HepG2 (cell line): ENCODE data around the gene RPF1. TPM values are rescaled to one million over a fixed set of nuclear protein-coding genes. Genes with fewer than 3 reads are reported as not detected.

Experiments
- DMAP1 ChIP-seq: IDR thresholded peaks from 2 replicates; pipeline ENCODE4 v1.6.1; 2016
- HNRNPLL ChIP-seq: fragments of 200-400 bp; formaldehyde crosslinking; IDR thresholded peaks from 2 replicates; pipeline ENCODE4 v1.6.1; 2017; ENCODE audit warnings: mild to moderate bottlenecking, low read depth, low read length; ENCODE audit not compliant: poor library complexity, severe bottlenecking
- POLR2AphosphoS5 ChIP-seq: IDR thresholded peaks from 2 replicates; pipeline ENCODE4 v1.6.1; 2012; ENCODE audit warnings: low read depth, low read length
- ZBTB38 ChIP-seq: sonication (generic); formaldehyde crosslinking; IDR thresholded peaks from 2 replicates; pipeline ENCODE4 v1.5.1; 2020; ENCODE audit warnings: mild to moderate bottlenecking, missing genetic modification reagents
- ZKSCAN5 ChIP-seq: sonication (generic); formaldehyde crosslinking; IDR thresholded peaks from 2 replicates; pipeline ENCODE4 v1.5.1; 2020; ENCODE audit warnings: mild to moderate bottlenecking, missing genetic modification reagents
- ZNF484 ChIP-seq: sonication (generic); formaldehyde crosslinking; IDR thresholded peaks from 2 replicates; pipeline ENCODE4 v1.5.1; 2020; ENCODE audit warnings: mild to moderate bottlenecking, low read depth, missing genetic modification reagents, borderline replicate concordance
- ZNF513 ChIP-seq: sonication (generic); formaldehyde crosslinking; conservative IDR thresholded peaks from 2 replicates; pipeline ENCODE4 v1.5.0; 2020; ENCODE audit warnings: missing genetic modification reagents
- ZSCAN25 ChIP-seq: sonication (generic); formaldehyde crosslinking; IDR thresholded peaks from 2 replicates; pipeline ENCODE4 v1.8.0; 2022; ENCODE audit warnings: mild to moderate bottlenecking, missing genetic modification reagents
- polyA plus RNA-seq, 8 experiments: library from polyadenylated mRNA; depleted of rRNA in 3 of 8; stranded (reverse) in 7 of 8; unstranded in 1 of 8; fragments of >200 nt; fragmentation: Illumina TruSeq in 4 of 8; extraction: Trizol in 4 of 8; gene quantifications; 2 replicates each; pipeline versions ENCODE4 v1.2.1 to v1.2.3, GENCODE V29; 2011 to 2016; ENCODE audit warnings: low read depth in 4 of 8, missing spikeins in 1 of 8, mixed read lengths in 1 of 8; ENCODE audit not compliant: insufficient read depth in 1 of 8
- total RNA-seq, 5 experiments: library from RNA; depleted of rRNA; stranded (reverse); fragments of >200 nt; fragmentation: Illumina TruSeq; extraction: Trizol; gene quantifications; 2 replicates each; pipeline ENCODE4 v1.2.3, GENCODE V29; 2016; ENCODE audit warnings: low read depth in 1 of 5
- TF ChIP-seq, protein P1 (sequence below): IDR thresholded peaks from 2 replicates; pipeline ENCODE4 v1.4.0; 2020; ENCODE audit warnings: mild to moderate bottlenecking, missing genetic modification reagents
- TF ChIP-seq, protein P2 (sequence below): sonication (generic); formaldehyde crosslinking; conservative IDR thresholded peaks from 2 replicates; pipeline ENCODE4 v1.4.0; 2020; ENCODE audit warnings: missing genetic modification reagents
- TF ChIP-seq, protein P3 (sequence below): sonication (generic); formaldehyde crosslinking; IDR thresholded peaks from 2 replicates; pipeline ENCODE4 v1.5.1; 2020; ENCODE audit warnings: missing genetic modification reagents, mild to moderate bottlenecking, borderline replicate concordance
- TF ChIP-seq, protein P4 (sequence below): sonication (generic); formaldehyde crosslinking; IDR thresholded peaks from 2 replicates; pipeline ENCODE4 v1.5.1; 2020; ENCODE audit warnings: missing genetic modification reagents, mild to moderate bottlenecking, borderline replicate concordance

RPF1 gene
- total and polyA plus RNA-seq, 2 of the 13 experiments (the other 11 are each of a cell fraction or from before 2014, with no cell fraction given), result 23.0 to 39.0 TPM

- TF ChIP-seq, protein P1, sequence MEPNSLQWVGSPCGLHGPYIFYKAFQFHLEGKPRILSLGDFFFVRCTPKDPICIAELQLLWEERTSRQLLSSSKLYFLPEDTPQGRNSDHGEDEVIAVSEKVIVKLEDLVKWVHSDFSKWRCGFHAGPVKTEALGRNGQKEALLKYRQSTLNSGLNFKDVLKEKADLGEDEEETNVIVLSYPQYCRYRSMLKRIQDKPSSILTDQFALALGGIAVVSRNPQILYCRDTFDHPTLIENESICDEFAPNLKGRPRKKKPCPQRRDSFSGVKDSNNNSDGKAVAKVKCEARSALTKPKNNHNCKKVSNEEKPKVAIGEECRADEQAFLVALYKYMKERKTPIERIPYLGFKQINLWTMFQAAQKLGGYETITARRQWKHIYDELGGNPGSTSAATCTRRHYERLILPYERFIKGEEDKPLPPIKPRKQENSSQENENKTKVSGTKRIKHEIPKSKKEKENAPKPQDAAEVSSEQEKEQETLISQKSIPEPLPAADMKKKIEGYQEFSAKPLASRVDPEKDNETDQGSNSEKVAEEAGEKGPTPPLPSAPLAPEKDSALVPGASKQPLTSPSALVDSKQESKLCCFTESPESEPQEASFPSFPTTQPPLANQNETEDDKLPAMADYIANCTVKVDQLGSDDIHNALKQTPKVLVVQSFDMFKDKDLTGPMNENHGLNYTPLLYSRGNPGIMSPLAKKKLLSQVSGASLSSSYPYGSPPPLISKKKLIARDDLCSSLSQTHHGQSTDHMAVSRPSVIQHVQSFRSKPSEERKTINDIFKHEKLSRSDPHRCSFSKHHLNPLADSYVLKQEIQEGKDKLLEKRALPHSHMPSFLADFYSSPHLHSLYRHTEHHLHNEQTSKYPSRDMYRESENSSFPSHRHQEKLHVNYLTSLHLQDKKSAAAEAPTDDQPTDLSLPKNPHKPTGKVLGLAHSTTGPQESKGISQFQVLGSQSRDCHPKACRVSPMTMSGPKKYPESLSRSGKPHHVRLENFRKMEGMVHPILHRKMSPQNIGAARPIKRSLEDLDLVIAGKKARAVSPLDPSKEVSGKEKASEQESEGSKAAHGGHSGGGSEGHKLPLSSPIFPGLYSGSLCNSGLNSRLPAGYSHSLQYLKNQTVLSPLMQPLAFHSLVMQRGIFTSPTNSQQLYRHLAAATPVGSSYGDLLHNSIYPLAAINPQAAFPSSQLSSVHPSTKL, result peak; percentile 89
- TF ChIP-seq, protein P2, sequence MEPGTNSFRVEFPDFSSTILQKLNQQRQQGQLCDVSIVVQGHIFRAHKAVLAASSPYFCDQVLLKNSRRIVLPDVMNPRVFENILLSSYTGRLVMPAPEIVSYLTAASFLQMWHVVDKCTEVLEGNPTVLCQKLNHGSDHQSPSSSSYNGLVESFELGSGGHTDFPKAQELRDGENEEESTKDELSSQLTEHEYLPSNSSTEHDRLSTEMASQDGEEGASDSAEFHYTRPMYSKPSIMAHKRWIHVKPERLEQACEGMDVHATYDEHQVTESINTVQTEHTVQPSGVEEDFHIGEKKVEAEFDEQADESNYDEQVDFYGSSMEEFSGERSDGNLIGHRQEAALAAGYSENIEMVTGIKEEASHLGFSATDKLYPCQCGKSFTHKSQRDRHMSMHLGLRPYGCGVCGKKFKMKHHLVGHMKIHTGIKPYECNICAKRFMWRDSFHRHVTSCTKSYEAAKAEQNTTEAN (CRISPR knock-in tag), result no peak
- TF ChIP-seq, protein P3, sequence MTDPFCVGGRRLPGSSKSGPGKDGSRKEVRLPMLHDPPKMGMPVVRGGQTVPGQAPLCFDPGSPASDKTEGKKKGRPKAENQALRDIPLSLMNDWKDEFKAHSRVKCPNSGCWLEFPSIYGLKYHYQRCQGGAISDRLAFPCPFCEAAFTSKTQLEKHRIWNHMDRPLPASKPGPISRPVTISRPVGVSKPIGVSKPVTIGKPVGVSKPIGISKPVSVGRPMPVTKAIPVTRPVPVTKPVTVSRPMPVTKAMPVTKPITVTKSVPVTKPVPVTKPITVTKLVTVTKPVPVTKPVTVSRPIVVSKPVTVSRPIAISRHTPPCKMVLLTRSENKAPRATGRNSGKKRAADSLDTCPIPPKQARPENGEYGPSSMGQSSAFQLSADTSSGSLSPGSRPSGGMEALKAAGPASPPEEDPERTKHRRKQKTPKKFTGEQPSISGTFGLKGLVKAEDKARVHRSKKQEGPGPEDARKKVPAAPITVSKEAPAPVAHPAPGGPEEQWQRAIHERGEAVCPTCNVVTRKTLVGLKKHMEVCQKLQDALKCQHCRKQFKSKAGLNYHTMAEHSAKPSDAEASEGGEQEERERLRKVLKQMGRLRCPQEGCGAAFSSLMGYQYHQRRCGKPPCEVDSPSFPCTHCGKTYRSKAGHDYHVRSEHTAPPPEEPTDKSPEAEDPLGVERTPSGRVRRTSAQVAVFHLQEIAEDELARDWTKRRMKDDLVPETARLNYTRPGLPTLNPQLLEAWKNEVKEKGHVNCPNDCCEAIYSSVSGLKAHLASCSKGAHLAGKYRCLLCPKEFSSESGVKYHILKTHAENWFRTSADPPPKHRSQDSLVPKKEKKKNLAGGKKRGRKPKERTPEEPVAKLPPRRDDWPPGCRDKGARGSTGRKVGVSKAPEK (CRISPR knock-in tag), result no peak
- peak; percentile 63 for TF ChIP-seq POLR2AphosphoS5
- no peak for TF ChIP-seq ZNF513 (CRISPR knock-in tag)
- no peak for TF ChIP-seq ZKSCAN5 (CRISPR knock-in tag)
- no peak for TF ChIP-seq DMAP1 (CRISPR knock-in tag)
- TF ChIP-seq HNRNPLL, result no peak
- no peak for TF ChIP-seq ZNF484 (CRISPR knock-in tag)
- no peak for TF ChIP-seq ZSCAN25 (CRISPR knock-in tag)
- no peak for TF ChIP-seq ZBTB38
- TF ChIP-seq, protein P4, sequence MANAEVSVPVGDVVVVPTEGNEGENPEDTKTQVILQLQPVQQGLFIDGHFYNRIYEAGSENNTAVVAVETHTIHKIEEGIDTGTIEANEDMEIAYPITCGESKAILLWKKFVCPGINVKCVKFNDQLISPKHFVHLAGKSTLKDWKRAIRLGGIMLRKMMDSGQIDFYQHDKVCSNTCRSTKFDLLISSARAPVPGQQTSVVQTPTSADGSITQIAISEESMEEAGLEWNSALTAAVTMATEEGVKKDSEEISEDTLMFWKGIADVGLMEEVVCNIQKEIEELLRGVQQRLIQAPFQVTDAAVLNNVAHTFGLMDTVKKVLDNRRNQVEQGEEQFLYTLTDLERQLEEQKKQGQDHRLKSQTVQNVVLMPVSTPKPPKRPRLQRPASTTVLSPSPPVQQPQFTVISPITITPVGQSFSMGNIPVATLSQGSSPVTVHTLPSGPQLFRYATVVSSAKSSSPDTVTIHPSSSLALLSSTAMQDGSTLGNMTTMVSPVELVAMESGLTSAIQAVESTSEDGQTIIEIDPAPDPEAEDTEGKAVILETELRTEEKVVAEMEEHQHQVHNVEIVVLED, result no peak
Observed at GRCh38 chr1:84504580-84505492, 25.8 kb downstream of the RPF1 start (continued).
